ENCODE data around the gene GOLPH3. TPM values are rescaled to one million over a fixed set of nuclear protein-coding genes. Genes with fewer than 3 reads are reported as not detected.

GOLPH3 gene
- total RNA-seq, 1 donor from 2014 or later, result 78.8 TPM

DNA sequence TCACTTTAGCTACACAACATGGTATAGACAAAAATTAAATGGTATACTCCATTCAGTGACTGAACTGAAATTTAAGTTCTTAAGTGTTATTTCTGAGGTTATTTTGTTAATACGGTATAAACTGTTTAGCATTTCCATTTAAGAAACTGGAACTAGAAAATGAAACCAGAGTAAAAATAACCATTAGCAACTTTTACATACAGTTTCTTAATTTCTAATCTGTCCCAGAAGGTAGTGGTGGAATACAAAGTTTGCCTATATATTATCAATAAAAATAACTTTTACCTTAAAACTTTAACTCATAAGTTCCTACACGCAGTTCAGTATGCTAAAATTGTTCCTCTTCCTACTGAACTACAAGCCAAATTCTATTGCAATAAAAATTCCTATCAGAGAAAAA, 10.3 kb downstream of the GOLPH3 start:
- no peak for DNase-seq (ENCODE audit: extremely low spot score in 2 of 2)
- TF ChIP-seq CTCF (IDR thresholded peaks at IDR 0.05) (no peak), POLR2AphosphoS5 (IDR thresholded peaks at IDR 0.05; ENCODE audit: insufficient read depth in 1 of 2, low read depth in 1 of 2) (no peak), POLR2A (IDR thresholded peaks at IDR 0.05) (no peak)
- Histone ChIP-seq H3K27ac (no peak overlapping the region), H3K36me3 (peaks cover 0 to 5% of the 10 kb centered on the region in 2 donors), H3K4me3 (no peak overlapping the region), H3K4me1 (peaks cover 74% of the 10 kb centered on the region), H3K27me3 (no peaks in the 10 kb centered on the region), H3K9me3 (no peaks in the 10 kb centered on the region)
- intact Hi-C loops (cut with DNase I), result no loop called here

- Histone ChIP-seq H3K36me3 (peaks cover 0 to 5% of the 10 kb centered on the region in 2 donors), H3K4me3 (no peak overlapping the region), H3K4me1 (peaks cover 78% of the 10 kb centered on the region), H3K27ac (no peak overlapping the region), H3K9me3 (no peaks in the 10 kb centered on the region), H3K27me3 (no peaks in the 10 kb centered on the region)
- TF ChIP-seq POLR2A (IDR thresholded peaks at IDR 0.05), result no peak
- no peak for TF ChIP-seq POLR2AphosphoS5 (IDR thresholded peaks at IDR 0.05; ENCODE audit: insufficient read depth in 1 of 2, low read depth in 1 of 2)
- no peak for TF ChIP-seq CTCF (IDR thresholded peaks at IDR 0.05)
- intact Hi-C loops (cut with DNase I), result no loop called here
- DNase-seq (ENCODE audit: extremely low spot score in 2 of 2), result no peak
Measured at GRCh38 chr5:32163053-32163452, 11.1 kb downstream of the GOLPH3 start.

DNA sequence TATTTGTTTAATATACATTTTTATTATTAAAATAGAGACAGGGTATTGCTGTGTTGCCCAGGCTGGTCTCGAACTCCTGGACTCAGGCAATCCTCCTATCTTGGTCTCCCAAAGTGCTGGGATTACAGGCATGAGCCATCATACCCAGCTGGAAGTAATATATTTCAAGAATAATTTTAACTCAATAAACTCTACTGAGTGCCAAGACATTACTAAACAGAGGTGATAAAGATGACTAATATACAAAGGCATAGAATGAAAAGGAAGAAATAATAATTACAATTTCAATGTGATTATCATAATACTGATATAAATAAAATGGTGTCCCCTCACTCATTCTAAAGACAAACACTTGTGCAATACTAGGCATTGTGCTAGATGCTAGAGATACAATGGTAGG, 13.9 kb downstream of the GOLPH3 start:
- no peaks in the 10 kb centered on the region for H3K9me3 ChIP-seq
- no peak overlapping the region for H3K27ac ChIP-seq
- no peak overlapping the region for H3K4me3 ChIP-seq
- DNase-seq (ENCODE audit: extremely low spot score in 2 of 2), result no peak
- H3K4me1 ChIP-seq, result peaks cover 70% of the 10 kb centered on the region
- TF ChIP-seq CTCF (IDR thresholded peaks at IDR 0.05) (no peak), POLR2A (IDR thresholded peaks at IDR 0.05) (no peak), POLR2AphosphoS5 (IDR thresholded peaks at IDR 0.05; ENCODE audit: insufficient read depth in 1 of 2, low read depth in 1 of 2) (no peak)
- no peaks in the 10 kb centered on the region for H3K27me3 ChIP-seq
- no peaks in the 10 kb centered on the region for H3K36me3 ChIP-seq
- intact Hi-C loops (cut with DNase I), result no loop called here

DNA sequence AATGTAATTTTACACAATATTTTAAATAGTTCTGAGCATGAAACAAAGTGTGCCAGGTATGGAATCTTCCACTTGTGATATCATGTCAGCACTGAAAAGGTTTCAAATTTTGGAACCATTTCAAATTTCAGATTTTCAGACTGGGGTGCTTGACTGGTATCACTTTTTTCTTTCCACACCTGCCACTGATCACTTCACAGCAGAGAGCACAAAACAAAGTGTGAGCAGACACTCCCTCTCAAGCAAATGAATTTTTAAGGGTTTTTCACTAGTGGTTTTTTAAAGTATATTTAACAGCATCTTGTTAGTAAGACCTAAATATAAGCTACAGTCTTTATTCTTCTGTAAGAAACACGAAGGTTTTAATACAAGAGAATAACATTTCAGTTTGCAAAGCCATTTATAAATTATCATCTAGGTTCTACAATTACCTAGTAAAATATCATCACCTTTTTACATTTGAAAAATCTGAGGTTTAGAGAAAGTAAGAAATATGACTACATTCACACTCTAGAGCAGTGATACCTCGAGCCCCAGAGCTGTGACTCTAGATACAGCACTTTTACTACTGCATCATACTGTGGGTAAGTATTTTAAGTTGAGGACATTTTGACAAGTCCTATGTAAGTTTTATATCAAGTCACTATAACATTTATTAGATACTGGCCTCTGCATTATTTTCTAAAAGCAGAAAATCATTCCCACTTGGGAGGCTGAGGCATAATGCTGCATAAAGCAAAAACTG, 14.6 kb downstream of the GOLPH3 start:
- Histone ChIP-seq H3K27me3 (no peaks in the 10 kb centered on the region), H3K36me3 (no peaks in the 10 kb centered on the region), H3K27ac (no peak overlapping the region), H3K4me3 (no peak overlapping the region), H3K4me1 (peaks cover 70% of the 10 kb centered on the region), H3K9me3 (no peaks in the 10 kb centered on the region)
- DNase-seq (ENCODE audit: extremely low spot score in 2 of 2), result no peak
- intact Hi-C loops (cut with DNase I), result no loop called here
- TF ChIP-seq CTCF (IDR thresholded peaks at IDR 0.05) (no peak), POLR2AphosphoS5 (IDR thresholded peaks at IDR 0.05; ENCODE audit: insufficient read depth in 1 of 2, low read depth in 1 of 2) (no peak), POLR2A (IDR thresholded peaks at IDR 0.05) (no peak)

DNA sequence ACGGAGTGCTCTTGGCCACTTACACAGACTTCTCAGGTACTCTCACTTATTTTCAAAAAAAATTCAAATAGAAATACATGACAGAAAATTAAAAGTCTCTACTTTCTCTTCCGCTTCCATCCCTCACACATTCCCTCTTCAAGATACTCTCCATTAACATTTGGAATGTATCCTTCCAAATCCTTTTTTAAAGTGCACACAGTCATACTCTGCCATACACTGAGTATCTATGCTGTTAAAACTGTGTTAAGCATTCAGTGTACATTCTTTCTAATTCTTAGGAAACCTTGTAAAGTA, 15.5 kb downstream of the GOLPH3 start:
- TF ChIP-seq POLR2AphosphoS5 (IDR thresholded peaks at IDR 0.05; ENCODE audit: insufficient read depth in 1 of 2, low read depth in 1 of 2) (no peak), POLR2A (IDR thresholded peaks at IDR 0.05) (no peak), CTCF (IDR thresholded peaks at IDR 0.05) (no peak)
- H3K36me3 ChIP-seq, result no peaks in the 10 kb centered on the region
- intact Hi-C loops (cut with DNase I), result no loop called here
- no peak for DNase-seq (ENCODE audit: extremely low spot score in 2 of 2)
- no peak overlapping the region for H3K4me3 ChIP-seq
- peaks cover 72% of the 10 kb centered on the region for H3K4me1 ChIP-seq
- no peaks in the 10 kb centered on the region for H3K9me3 ChIP-seq
- H3K27me3 ChIP-seq, result no peaks in the 10 kb centered on the region
- H3K27ac ChIP-seq, result no peak overlapping the region

Data from vagina (tissue), 2 donors.